Lung microvascular endothelial cell (primary cell): ENCODE data around the gene CHRM2. TPM values are rescaled to one million over a fixed set of nuclear protein-coding genes. Genes with fewer than 3 reads are reported as not detected.

Source experiments
- DNase-seq, 2 donors: peaks; one replicate each; pipeline versions ENCODE4 v3.0.0 to v3.0.0-alpha.2; 2010; ENCODE audit warnings: low read depth in 2 of 2
- total RNA-seq: library from RNA; depleted of rRNA; stranded (reverse); fragments of >200 nt; gene quantifications from 2 replicates; pipeline ENCODE4 v1.2.1, GENCODE V29; 2014

CHRM2 gene
- total RNA-seq, 1 donor from 2014 or later, result not detected

GRCh38 chr7:137020351-137020750 lies 151.9 kb downstream of the CHRM2 start:
- no peak for DNase-seq

- no peak for DNase-seq
These were observed 157.2 kb downstream of the CHRM2 start for GRCh38 chr7:137025469-137026175.

- DNase-seq, result no peak
These were observed 157.7 kb downstream of the CHRM2 start for GRCh38 chr7:137026176-137026500.

- no peak for DNase-seq
These were observed 164.0 kb downstream of the CHRM2 start for GRCh38 chr7:137032436-137032835.

- no peak for DNase-seq
These were observed 168.3 kb downstream of the CHRM2 start for GRCh38 chr7:137036768-137037167.

GRCh38 chr7:137038706-137039105 lies 170.3 kb downstream of the CHRM2 start:
- DNase-seq, result no peak

GRCh38 chr7:137040745-137041144 lies 172.3 kb downstream of the CHRM2 start:
- no peak for DNase-seq

- no peak for DNase-seq
These were observed 177.1 kb downstream of the CHRM2 start for GRCh38 chr7:137045573-137045972.

- no peak for DNase-seq
These were observed 201.0 kb downstream of the CHRM2 start for GRCh38 chr7:137069249-137069963.
